Activated CD8-positive, alpha-beta T cell treated with anti-CD3 and anti-CD28 coated beads for 36 hours (primary cell): ENCODE measurements around the gene COX8C. TPM values are rescaled to one million over a fixed set of nuclear protein-coding genes. Genes with fewer than 3 reads are reported as not detected.

ENCODE experiments used
- ATAC-seq: fragments of 200-7000 bp; cut with Tn5 transposase; one replicate; pipeline ENCODE4 v1.10.0; 2021; ENCODE audit warnings: mild to moderate bottlenecking, moderate library complexity
- CTCF ChIA-PET: fragments of 350-600 bp; sonication (Branson Sonifier 250); formaldehyde crosslinking; loops from one replicate; lab custom pipeline; 2021; ENCODE audit warnings: antibody characterized with exemption; lab: Charles Lee
- POLR2A ChIA-PET: fragments of 350-600 bp; sonication (Branson Sonifier 250); formaldehyde crosslinking; loops from one replicate; lab custom pipeline; 2021; ENCODE audit warnings: antibody characterized with exemption; lab: Charles Lee
- DNase-seq: peaks from one replicate; pipeline ENCODE4 v3.0.0-alpha.2; 2020
- H3K27ac Mint-ChIP-seq: one replicate; pipeline ENCODE4 v1.8.0; 2021; ENCODE audit warnings: mild to moderate bottlenecking, mixed read lengths
- H3K27me3 Mint-ChIP-seq: one replicate; pipeline ENCODE4 v1.8.0; 2021; ENCODE audit warnings: mixed read lengths
- H3K36me3 Mint-ChIP-seq: one replicate; pipeline ENCODE4 v1.8.0; 2021; ENCODE audit warnings: low read depth, mixed read lengths
- H3K4me1 Mint-ChIP-seq: one replicate; pipeline ENCODE4 v1.8.0; 2021; ENCODE audit warnings: low read depth, mixed read lengths
- H3K4me3 Mint-ChIP-seq: one replicate; pipeline ENCODE4 v1.8.0; 2021; ENCODE audit warnings: mild to moderate bottlenecking, moderate library complexity, mixed read lengths
- H3K9me3 Mint-ChIP-seq: one replicate; pipeline ENCODE4 v1.8.0; 2021; ENCODE audit warnings: mixed read lengths
- intact Hi-C: fragments of 100-400 bp; cut with micrococcal nuclease; formaldehyde crosslinking; loops from one replicate; pipeline ENCODE4 v1.10.0; 2022
- total RNA-seq, 2 experiments: library from RNA; stranded (reverse); gene quantifications; one replicate each; pipeline ENCODE4 v1.2.3, GENCODE V29; 2021
- TF ChIP-seq, protein P1 (sequence below): fragments of 200-600 bp; IDR thresholded peaks from one replicate; pipeline ENCODE4 v1.8.0; 2022; ENCODE audit warnings: antibody characterized with exemption, mild to moderate bottlenecking

Gene COX8C
- total RNA-seq, 2 experiments from 2014 or later, result not detected

- TF ChIP-seq, protein P1, sequence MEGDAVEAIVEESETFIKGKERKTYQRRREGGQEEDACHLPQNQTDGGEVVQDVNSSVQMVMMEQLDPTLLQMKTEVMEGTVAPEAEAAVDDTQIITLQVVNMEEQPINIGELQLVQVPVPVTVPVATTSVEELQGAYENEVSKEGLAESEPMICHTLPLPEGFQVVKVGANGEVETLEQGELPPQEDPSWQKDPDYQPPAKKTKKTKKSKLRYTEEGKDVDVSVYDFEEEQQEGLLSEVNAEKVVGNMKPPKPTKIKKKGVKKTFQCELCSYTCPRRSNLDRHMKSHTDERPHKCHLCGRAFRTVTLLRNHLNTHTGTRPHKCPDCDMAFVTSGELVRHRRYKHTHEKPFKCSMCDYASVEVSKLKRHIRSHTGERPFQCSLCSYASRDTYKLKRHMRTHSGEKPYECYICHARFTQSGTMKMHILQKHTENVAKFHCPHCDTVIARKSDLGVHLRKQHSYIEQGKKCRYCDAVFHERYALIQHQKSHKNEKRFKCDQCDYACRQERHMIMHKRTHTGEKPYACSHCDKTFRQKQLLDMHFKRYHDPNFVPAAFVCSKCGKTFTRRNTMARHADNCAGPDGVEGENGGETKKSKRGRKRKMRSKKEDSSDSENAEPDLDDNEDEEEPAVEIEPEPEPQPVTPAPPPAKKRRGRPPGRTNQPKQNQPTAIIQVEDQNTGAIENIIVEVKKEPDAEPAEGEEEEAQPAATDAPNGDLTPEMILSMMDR, result no peak
- no peak for DNase-seq
- CTCF ChIA-PET, result no interaction called here
- H3K9me3 Mint-ChIP-seq, result no peaks in the 10 kb centered on the region
- intact Hi-C loops, result no loop called here
- POLR2A ChIA-PET, result interaction anchor here (0.8 kb wide), 1 partner anchor 11 kb away, joined by 3 read pairs; no protein-coding TSS in a partner anchor
- no peak overlapping the region for H3K27ac Mint-ChIP-seq
- peaks cover 20% of the 10 kb centered on the region for H3K4me1 Mint-ChIP-seq
- H3K27me3 Mint-ChIP-seq, result no peaks in the 10 kb centered on the region
- no peak overlapping the region for H3K4me3 Mint-ChIP-seq
- H3K36me3 Mint-ChIP-seq, result no peaks in the 10 kb centered on the region
- no peak for ATAC-seq
Observed at GRCh38 chr14:93306812-93307211, 40.2 kb upstream of the COX8C start.

DNA sequence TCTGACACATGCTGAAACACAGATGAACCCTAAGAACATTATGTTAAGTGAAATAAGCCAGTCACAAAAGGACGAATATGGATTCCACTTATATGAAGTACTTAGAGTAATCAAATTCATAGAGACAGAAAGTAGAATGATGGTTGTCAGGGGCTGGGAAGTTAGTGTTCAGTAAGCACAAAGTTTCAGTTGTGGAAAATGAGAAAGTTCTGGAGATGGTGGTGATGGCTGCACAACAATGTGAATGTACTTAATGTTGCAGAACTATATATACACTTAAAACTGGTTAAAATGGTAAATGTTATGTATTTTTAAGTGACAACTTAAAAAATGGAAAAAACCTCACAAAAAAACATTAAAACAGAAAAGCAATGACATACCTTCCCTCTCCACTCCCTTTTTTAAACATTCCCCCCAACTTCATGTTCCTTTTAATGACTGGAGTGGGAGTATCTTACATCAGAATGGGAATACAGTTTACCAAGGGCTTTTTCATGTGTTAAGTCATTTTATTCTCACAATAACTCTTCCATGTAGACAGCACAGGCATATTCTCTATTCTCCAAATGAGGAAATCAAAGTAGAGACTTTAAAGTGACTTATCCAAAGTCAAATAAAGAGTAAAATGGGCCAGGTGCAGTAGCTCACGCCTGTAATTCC is 38.2 kb upstream of the COX8C start:
- intact Hi-C loops, result no loop called here
- Mint-ChIP-seq H3K4me1 (peaks cover 17% of the 10 kb centered on the region), H3K27ac (no peak overlapping the region), H3K9me3 (no peaks in the 10 kb centered on the region), H3K27me3 (no peaks in the 10 kb centered on the region), H3K4me3 (no peak overlapping the region), H3K36me3 (no peaks in the 10 kb centered on the region)
- ATAC-seq, result no peak
- CTCF ChIA-PET, result no interaction called here
- TF ChIP-seq, protein P1, result no peak
- POLR2A ChIA-PET, result no interaction called here
- no peak for DNase-seq

DNA sequence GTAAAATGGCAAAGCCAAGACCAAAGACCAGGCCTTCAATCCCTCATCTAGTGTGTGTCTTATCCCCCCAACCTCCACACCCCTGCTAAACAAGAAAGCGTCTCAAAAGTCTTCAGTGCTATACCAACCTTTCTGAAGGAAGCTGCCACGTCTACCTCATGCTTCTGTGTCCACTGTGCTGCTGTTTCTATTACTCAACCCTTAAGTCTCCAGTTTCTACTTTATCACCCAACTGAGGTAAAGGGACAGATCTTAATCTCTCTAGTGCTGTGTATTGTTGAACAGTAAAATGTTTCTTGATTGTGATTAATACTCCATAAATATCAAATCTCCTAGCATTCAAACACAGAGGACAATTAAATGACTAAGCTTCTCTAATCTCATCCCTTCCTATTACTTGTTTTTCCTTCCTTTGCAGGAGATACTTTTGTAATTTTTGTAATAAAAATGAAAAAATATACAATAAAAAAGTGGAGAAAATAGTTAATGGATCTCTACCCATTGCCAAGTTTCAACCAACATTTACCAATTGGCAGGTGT is 37.5 kb upstream of the COX8C start:
- no peak for DNase-seq
- Mint-ChIP-seq H3K9me3 (no peaks in the 10 kb centered on the region), H3K27ac (no peak overlapping the region), H3K27me3 (no peaks in the 10 kb centered on the region), H3K4me1 (peaks cover 17% of the 10 kb centered on the region), H3K4me3 (no peak overlapping the region), H3K36me3 (no peaks in the 10 kb centered on the region)
- TF ChIP-seq, protein P1, result no peak
- intact Hi-C loops, result no loop called here
- ChIA-PET POLR2A (no interaction called here), CTCF (interaction anchor here (0.8 kb wide), 1 partner anchor 9 kb away, joined by 3 read pairs; no protein-coding TSS in a partner anchor)
- no peak for ATAC-seq

DNA sequence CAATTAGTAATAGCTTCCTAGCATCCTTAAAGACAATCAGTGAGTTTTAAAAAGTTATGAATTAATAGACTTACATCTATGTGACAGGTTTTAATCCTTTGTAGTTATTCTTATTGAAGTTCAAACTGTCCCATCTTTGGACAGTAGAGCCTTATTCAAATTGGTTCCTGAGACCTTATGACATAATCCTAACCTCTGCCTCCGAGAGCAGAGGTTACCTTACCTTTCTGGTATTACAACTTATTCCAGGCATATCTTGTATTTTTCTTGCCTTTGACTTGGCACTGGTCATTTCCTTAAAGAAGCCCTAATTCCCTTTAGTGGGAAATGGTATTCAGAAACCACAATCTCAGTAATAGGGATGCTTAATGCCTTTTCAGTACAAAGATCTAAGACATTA is 35.9 kb upstream of the COX8C start:
- Mint-ChIP-seq H3K4me1 (peaks cover 12% of the 10 kb centered on the region), H3K4me3 (no peak overlapping the region), H3K9me3 (no peaks in the 10 kb centered on the region), H3K36me3 (peaks cover 4% of the 10 kb centered on the region), H3K27me3 (no peaks in the 10 kb centered on the region), H3K27ac (no peak overlapping the region)
- POLR2A ChIA-PET, result no interaction called here
- ATAC-seq (no peak), DNase-seq (no peak)
- TF ChIP-seq, protein P1, result no peak
- intact Hi-C loops, result no loop called here
- CTCF ChIA-PET, result no interaction called here

DNA sequence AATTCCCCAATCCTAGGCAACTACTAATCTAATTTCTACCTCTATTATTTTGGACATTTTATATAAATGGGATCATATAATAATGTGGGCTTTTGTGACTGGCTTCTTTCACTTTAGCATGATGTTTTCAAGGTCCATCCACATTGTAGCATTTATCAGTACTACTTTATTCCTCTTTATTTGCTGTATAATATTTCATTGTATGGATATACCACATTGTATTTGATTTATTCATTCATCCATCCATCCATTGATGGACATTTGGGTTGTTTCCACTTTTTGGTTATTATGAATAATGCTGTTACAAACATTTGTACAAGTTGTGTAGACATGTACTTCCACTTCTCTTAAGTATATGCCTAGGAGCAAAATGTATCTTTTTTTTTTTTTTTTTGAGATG is 31.4 kb upstream of the COX8C start:
- ATAC-seq, result no peak
- intact Hi-C loops, result no loop called here
- H3K4me1 Mint-ChIP-seq, result peaks cover 27% of the 10 kb centered on the region
- TF ChIP-seq, protein P1, result no peak
- H3K27me3 Mint-ChIP-seq, result no peaks in the 10 kb centered on the region
- no peak overlapping the region for H3K4me3 Mint-ChIP-seq
- peaks cover 11% of the 10 kb centered on the region for H3K36me3 Mint-ChIP-seq
- ChIA-PET POLR2A (interaction anchor here (1.3 kb wide), 1 partner anchor 17 kb away, joined by 7 read pairs; no protein-coding TSS in a partner anchor), CTCF (no interaction called here)
- H3K27ac Mint-ChIP-seq, result no peak overlapping the region
- no peak for DNase-seq
- H3K9me3 Mint-ChIP-seq, result no peaks in the 10 kb centered on the region
